Tibial nerve (tissue), 4 donors: ENCODE measurements around the gene DGKH.

Experiments used
- CTCF ChIP-seq, 5 experiments: fragments of 200-600 bp in 3 of 5; fragments of 450-650 bp in 2 of 5; sonication (generic) in 3 of 5; IDR thresholded peaks; one replicate each; pipeline ENCODE4 v1.5.1; 2016 to 2019; ENCODE audit warnings: antibody characterized with exemption in 5 of 5, mild to moderate bottlenecking in 3 of 5, moderate library complexity in 2 of 5
- EP300 ChIP-seq, 2 donors: sonication (generic); formaldehyde crosslinking; IDR thresholded peaks; one replicate each; pipeline ENCODE4 v1.6.1; 2017; ENCODE audit warnings: antibody characterized with exemption in 2 of 2, mild to moderate bottlenecking in 1 of 2
- POLR2A ChIP-seq, 2 donors: fragments of 450-650 bp; IDR thresholded peaks; one replicate each; pipeline ENCODE4 v1.6.1; 2017; ENCODE audit warnings: antibody characterized with exemption in 2 of 2, mild to moderate bottlenecking in 2 of 2, moderate library complexity in 2 of 2

GRCh38 chr13:42218576-42218975, 170.1 kb downstream of the DGKH start:
- TF ChIP-seq CTCF (IDR thresholded peaks at IDR 0.05) (no peak), POLR2A (IDR thresholded peaks at IDR 0.05) (no peak), EP300 (IDR thresholded peaks at IDR 0.05) (no peak)
